ENCODE measurements around the gene OPHN1.
A peak's percentile ranks its signal among the peaks of the same experiment; 100 is the strongest.

The OPHN1 gene

DNA sequence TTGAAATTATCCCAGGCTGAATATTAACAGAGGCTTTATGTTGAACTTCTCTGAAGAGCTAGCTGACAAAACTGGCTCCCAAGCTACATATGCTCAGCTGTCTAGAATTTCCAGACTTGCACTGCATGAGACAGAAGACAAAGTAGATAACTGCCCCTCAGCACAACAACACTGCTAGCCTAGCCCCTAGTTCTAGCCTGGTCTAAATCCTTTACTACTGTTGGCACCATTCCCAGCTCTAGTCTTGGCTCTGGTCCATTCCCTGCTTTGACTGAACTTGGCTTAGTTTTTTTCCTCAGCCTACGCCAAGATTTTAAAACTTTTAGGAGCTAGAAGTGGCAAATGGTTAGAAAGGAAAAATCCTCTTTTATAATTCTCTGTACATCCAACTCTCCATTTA lies 7.6 kb upstream of the OPHN1 start:
- no peak overlapping the region for H3K4me3 ChIP-seq (ENCODE audit: control insufficient read depth, low read depth, low read length)
- DNase-seq (ENCODE audit: low read depth), result no peak
- no peak for TF ChIP-seq CTCF (IDR thresholded peaks at IDR 0.05; ENCODE audit: control insufficient read depth, insufficient read depth, low read depth, low read length, missing control alignments)

- no peak for TF ChIP-seq CTCF (IDR thresholded peaks at IDR 0.05; ENCODE audit: control insufficient read depth, insufficient read depth, low read depth, low read length, missing control alignments)
- no peak for DNase-seq (ENCODE audit: low read depth)
These were observed 7.1 kb upstream of the OPHN1 start for GRCh38 chrX:68440442-68440841.

GRCh38 chrX:68439341-68439740 lies 6.0 kb upstream of the OPHN1 start:
- DNase-seq (ENCODE audit: low read depth), result no peak
- no peak overlapping the region for H3K4me3 ChIP-seq (ENCODE audit: control insufficient read depth, low read depth, low read length)
- no peak for TF ChIP-seq CTCF (IDR thresholded peaks at IDR 0.05; ENCODE audit: control insufficient read depth, insufficient read depth, low read depth, low read length, missing control alignments)

More at GRCh38 chrX:68440442-68440841, 7.1 kb upstream of the OPHN1 start:
- no peak overlapping the region for H3K4me3 ChIP-seq (ENCODE audit: control insufficient read depth, low read depth, low read length)

DNA sequence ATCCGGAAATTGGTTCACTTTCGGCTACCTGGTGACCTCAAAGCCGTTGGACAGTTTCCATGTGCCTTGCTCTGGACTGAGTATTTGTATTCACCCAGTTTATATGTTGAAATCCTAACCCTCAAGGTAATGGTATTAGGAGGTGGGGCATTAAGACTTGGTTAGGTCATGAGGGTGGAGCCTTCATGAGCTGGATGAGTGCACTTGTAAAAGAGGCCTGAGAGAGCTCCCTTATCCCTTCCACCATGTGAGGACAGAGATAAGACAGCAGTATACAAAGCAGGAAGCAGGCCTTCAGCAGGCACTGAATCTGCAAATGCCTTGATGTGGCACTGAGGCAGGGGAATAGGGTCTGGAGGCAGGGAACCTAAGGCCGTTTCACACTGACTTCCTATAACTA lies 5.3 kb upstream of the OPHN1 start:
- H3K4me3 ChIP-seq (ENCODE audit: control insufficient read depth, low read depth, low read length), result no peak overlapping the region

GRCh38 chrX:68433981-68434299 lies 645 bp upstream of the OPHN1 start:
- H3K4me3 ChIP-seq (ENCODE audit: control insufficient read depth, low read depth, low read length), result peak overlapping the region; percentile 53
- no peak for DNase-seq (ENCODE audit: low read depth)
- TF ChIP-seq CTCF (IDR thresholded peaks at IDR 0.05; ENCODE audit: control insufficient read depth, insufficient read depth, low read depth, low read length, missing control alignments), result no peak

More for the DNA sequence above, 5.3 kb upstream of the OPHN1 start:
- TF ChIP-seq CTCF (IDR thresholded peaks at IDR 0.05; ENCODE audit: control insufficient read depth, insufficient read depth, low read depth, low read length, missing control alignments), result no peak
- DNase-seq (ENCODE audit: low read depth), result no peak

DNA sequence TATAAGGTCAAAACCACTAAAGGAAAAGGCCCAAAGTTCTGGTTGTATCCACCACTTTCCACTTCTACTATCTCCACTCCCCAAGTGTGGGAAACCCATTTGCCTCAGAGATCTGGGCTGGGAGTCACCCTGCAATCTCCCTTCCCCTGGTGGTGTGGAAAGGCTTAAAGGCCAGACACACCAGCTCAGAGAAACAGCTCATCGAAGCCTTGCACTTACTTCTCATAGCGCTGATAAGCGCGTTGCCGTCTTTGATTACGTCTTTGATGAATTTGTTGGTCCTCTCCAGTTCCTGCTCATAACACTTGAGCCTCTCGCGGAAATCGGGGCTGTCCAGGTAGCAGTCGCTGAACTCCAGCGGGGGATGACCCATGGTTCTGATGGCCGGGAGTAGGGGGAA lies 647 bp downstream of the OPHN1 start:
- H3K4me3 ChIP-seq (ENCODE audit: control insufficient read depth, low read depth, low read length), result peak overlapping the region; percentile 53
- DNase-seq (ENCODE audit: low read depth), result no peak
- TF ChIP-seq CTCF (IDR thresholded peaks at IDR 0.05; ENCODE audit: control insufficient read depth, insufficient read depth, low read depth, low read length, missing control alignments), result peak; percentile 1

- no peak overlapping the region for H3K4me3 ChIP-seq (ENCODE audit: control insufficient read depth, low read depth, low read length)
- no peak for DNase-seq (ENCODE audit: low read depth)
- no peak for TF ChIP-seq CTCF (IDR thresholded peaks at IDR 0.05; ENCODE audit: control insufficient read depth, insufficient read depth, low read depth, low read length, missing control alignments)
These were observed 1.5 kb downstream of the OPHN1 start for GRCh38 chrX:68431836-68432235.

All from AG09309 (cell line).